Activated CD4-positive, CD25-positive, alpha-beta regulatory T cell (primary cell): ENCODE data around the gene LGALS7B.
A peak's percentile ranks its signal among the peaks of the same experiment; 100 is the strongest.
"Not testable (repeated sequence)": the region's sequence is repeated elsewhere in the genome, so short reads cannot be mapped to it uniquely, and the experiment has no call there.

Experiments
- DNase-seq, 4 experiments: peaks; one replicate each; lab custom pipeline; 2025; lab: John Stamatoyannopoulos, UW

Gene LGALS7B

GRCh38 chr19:38788478-38789243 is at the start of gene LGALS7B:
Gene LGALS7B, plus strand, starts transcription at chr19:38789200. Its CDS starts 27 bp downstream, at chr19:38789227.
- no peak for DNase-seq

DNA sequence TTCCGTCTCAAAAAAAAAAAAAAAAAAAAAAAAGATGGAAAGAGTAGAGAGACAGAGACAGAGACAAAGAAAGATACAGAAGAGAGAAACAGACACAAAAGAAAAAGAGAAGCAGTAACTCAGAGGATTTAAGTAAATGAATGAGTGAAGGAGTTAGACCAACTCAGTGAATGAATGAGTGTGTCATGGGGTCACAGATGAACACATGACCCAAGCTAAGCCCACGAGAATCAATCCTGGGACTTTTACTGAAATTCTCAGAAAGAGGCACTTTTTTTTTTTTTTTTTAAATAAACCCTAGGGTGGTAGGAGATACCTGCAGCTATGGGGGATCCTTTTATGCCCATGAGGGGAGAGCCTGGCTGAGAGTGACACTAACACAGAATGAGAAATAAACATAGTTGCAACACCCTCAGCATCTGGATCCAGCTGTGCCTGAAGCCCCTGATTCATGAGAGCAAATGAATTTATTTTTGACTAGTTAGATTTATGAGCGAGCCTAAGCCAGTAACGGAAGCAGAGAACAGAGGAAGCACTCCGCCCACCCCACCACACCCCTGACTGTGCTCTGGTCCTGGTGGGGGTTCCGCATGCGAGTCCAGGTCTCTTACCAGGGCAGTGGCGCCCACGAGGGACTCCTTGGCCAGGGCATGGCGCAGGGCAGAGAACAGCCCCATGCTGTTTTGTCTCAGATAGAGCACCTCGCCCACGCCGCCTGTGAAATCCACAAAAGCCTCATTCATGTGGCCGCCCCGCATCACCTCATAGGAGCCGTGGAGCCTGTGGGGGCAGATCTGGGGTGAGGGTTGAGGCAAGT is 49.4 kb upstream of the LGALS7B start:
- DNase-seq = no peak

GRCh38 chr19:38740257-38740592 is 48.8 kb upstream of the LGALS7B start:
- no peak for DNase-seq

- DNase-seq = no peak
These were observed 48.1 kb upstream of the LGALS7B start for GRCh38 chr19:38740932-38741331.

- DNase-seq = no peak
These were observed 47.3 kb upstream of the LGALS7B start for GRCh38 chr19:38741670-38742069.

DNA sequence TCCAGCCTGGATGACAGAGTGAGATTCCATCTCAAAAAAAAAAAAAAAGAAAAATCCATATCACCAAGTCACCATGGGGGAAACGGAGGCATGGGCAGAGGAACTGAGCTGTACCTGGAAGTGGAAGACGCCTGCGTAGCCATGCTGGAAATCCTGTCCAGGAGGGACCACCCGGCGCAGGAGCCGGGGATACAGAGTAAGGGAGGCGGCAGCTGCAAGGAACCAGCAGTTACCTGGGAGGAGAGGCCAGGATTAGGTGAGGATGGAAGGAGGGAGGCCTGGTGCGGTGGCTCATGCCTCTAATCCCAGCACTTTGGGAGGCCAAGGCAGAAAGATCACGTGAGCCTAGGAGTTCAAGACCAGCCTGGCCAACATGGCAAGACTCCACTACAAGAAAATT is 46.7 kb upstream of the LGALS7B start:
- no peak for DNase-seq

DNA sequence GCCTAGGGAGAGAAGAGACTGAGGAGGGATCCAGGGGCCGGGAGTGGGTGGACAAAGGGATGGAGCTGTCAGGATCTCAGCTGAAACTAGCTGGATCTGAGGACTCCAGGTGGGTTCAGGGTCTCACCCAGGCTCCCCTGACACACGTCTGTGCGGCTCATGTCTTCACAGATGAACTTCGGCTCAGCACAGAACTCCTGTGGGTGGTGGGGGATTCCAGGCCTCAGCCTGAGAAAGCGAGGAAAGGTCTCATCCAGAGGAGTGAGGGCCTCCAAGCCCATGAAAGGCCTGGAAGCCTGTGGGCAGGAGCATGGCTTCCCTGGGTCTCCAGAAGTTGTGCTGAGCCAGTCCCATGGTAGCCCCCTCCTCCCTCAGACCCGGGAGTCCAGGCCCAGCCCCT is 46.1 kb upstream of the LGALS7B start:
- no peak for DNase-seq

DNA sequence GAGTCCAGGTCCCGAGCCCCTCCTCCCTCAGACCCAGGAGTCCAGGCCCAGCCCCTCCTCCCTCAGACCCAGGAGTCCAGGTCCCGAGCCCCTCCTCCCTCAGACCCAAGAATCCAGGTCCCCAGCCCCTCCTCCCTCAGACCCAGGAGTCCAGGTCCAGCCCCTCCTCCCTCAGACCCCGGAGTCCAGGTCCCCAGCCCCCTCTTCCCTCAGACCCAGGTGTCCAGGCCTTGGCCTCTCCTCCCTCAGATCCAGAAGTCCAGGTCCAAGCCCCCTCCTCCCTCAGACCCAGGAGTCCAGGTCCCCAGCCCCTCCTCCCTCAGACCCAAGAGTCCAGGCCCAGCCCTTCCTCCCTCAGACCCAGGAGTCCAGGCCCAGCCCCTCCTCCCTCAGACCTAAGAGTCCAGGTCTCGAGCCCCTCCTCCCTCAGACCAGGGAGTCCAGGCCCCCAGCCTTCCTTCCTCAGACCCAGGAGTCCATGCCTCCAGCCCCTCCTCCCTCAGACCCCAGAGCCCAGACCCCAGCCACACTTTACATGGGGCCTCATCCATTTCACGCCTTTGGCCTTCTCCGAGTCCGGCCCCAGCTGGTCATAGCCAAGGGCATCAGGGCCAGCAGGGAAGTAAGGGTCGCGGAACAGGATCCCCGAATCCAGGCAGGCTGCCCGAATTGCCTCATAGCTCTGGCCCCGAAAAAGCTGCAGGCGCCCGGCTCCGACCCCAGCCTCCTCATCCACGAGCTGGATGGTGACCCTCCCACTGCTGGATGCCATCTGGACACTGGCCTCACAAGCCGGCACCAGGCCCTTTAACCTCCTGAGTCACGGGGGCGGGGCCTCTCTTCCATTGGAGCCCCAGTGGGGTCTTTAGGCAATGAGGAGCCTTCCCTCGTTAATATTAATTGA is 45.4 kb upstream of the LGALS7B start:
- DNase-seq = no peak

GRCh38 chr19:38744298-38744681 is 44.7 kb upstream of the LGALS7B start, which contains the start of gene CAPN12:
Gene CAPN12, minus strand, starts transcription at chr19:38744474. Its CDS starts 309 bp downstream, at chr19:38744165.
- DNase-seq = no peak

GRCh38 chr19:38744874-38745273 is 44.1 kb upstream of the LGALS7B start:
- DNase-seq = no peak

DNA sequence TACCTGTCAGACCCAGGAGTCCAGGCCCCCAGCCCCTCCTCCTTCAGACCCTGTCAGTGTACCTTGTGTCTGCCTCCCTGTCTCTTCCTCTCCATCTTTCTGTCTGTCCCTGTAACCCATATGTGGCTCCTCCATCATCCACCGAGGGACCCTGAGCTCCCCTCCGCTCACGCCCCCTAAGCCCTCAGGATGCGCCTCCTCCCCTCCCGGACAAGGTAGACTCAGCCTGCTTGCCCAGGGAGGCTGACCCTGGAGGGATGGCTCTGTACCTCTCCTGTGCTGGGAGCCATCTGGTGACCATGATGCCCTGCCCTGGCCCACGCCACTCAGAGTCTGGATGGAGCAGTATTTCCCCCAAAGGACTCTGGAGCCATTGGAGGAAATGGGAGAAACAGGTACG is 43.7 kb upstream of the LGALS7B start:
- no peak for DNase-seq

GRCh38 chr19:38753783-38754182 is 35.2 kb upstream of the LGALS7B start:
- not testable (repeated sequence) for DNase-seq

DNA sequence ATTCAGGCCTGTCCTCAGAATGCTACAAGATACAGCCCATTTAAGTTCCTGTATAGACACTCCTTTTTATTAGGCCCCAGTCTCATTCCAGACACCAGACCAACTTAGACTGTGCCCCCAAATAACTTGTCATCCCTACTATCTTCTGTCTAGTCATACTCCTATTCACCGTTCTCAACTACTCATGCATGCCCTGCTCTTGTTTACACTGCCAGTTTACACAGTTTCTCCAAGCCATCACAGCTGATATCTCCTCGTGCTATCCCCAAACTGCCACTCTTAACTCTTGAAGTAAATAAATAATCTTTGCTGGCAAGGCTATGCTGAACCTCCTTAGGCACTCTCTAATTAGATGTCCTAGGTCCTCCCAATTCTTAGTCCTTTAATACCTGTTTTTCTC is 34.8 kb upstream of the LGALS7B start:
- not testable (repeated sequence) for DNase-seq

DNA sequence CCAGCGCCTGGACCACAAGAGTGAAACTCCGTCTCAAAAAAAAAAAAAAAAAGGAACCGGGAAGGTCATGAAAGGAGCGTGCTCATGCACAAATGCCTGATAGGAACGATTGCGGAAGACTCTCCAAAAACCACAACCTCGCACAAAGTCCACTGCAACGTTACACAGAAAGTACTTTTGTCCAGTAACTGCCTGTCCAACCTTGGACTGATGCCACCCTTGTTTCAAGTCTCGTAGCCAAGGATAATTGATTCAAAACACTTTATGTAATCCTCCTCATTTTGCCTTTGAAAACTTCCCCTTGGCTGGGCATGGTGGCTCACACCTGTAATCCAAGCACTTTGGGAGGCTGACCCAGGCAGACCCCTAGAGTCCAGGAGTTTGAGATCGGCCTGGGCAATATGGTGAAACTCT is 29.4 kb upstream of the LGALS7B start:
- no peak for DNase-seq

- DNase-seq = not testable (repeated sequence)
These were observed 28.0 kb upstream of the LGALS7B start for GRCh38 chr19:38760805-38761517.

DNA sequence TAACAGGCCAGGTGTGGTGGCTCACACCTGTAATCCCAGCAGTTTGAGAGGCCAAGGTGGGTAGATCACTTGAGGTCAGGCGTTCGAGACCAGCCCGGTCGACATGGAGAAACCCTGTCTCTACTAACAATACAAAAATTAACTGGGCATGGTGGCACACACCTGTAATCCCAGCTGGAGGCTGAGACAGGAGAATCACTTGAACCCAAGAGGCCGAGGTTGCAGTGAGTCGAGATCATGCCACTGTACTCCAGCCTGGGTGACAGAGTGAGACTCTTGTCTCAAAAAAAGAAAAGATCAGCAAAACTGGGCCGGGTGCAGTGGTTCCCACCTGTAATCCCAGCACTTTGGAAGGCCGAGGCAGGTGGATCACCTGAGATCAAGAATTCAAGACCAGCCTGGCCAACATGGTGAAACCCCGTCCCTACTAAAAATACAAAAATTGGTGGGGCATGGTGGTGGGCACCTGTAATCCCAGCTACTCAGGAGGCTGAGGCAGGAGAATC is 27.1 kb upstream of the LGALS7B start:
- DNase-seq = not testable (repeated sequence)

- no peak for DNase-seq
These were observed 25.2 kb upstream of the LGALS7B start for GRCh38 chr19:38763795-38764220.

DNA sequence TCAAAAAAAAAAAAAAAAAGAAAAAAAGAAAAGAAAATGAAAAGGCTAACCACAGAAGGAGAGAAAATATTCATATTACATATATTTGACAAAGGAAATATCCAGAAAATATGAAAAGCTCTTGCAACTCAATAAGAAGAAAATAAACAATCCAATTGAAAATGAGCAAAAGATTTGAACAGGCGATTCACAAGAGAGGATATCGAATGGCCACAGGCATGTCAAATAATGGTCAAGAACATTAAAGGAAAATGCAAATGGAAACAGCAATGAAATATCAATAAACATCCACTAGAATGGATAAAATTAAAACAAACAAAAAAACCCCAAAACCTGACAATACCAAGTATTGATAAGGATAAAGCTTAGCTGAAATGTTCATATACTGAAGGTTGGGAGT is 23.8 kb upstream of the LGALS7B start:
- DNase-seq = no peak

DNA sequence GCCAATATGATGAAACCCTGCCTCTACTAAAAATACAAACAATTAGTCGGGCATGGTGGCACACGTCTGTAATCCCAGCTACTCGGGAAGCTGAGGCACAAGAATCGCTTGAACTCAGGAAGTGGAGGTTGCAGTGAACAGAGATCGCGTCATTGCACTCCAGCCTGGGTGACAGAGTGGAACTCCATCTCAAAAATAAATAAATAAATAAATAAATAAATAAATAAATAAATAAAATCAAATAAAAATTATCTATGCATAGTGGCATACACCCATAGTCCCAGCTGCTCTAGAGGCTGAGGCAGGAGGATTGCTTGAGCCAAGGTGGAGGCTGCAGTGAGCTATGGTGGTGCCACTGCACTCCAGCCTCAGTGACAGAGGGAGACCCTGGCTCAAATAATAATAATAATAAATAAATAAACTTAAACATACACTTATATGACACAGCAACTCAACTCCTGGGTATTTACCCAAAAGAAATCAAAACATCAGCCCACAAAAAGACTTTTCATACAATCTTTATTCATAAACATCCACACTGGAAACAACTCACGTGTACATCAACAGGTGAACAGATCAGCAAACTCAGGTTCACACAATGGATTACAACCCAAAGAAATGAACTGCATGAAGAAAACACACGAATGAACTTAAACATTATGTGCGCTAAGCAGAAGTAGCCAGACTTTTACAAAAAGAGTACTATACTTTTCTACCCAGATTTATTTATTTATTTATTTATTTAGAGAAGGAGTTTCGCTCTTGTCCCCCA is 22.5 kb upstream of the LGALS7B start:
- no peak for DNase-seq

DNA sequence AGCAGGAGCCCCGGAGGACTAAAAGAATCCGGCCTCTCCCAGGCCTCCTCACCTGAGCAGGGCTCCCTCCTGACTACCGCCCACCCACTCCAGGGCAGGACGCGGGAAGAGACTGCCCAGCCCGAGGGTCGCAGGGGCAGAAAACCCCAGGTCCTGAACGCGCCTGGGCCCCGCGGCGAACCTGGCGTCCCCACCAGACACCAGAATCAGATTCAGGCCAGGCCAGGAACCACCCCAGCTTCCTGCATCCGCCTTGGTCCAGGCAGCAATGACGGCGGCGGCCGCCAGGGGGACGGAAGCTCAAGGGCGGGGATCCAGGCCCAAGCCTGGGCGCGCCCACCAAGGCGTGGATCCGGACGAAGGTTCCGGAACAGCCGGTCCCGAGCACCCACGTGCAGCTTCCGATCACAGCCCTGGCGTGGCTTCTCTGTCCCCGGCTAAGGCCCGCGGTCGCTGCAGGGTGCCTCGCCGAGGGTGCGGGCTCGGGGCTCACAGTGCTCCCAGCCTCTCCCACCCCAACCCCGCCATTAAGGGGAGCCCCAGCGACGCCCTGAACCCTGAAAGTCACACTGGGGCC is 19.3 kb upstream of the LGALS7B start:
- peak; percentile 61 to 88 (median 82) for DNase-seq
